CD14-positive monocyte (primary cell): ENCODE results near the gene USP25. TPM values are rescaled to one million over a fixed set of nuclear protein-coding genes. Genes with fewer than 3 reads are reported as not detected.

ENCODE experiments used
- DNase-seq, 3 donors: peaks; one replicate each; pipeline ENCODE4 v3.0.0-alpha.2; 2011 to 2022
- H2AFZ ChIP-seq: 2 replicates; pipeline ENCODE4 v1.6.0; 2012; ENCODE audit warnings: mild to moderate bottlenecking, low read depth, low read length, inconsistent platforms; ENCODE audit not compliant: insufficient read depth, poor library complexity, severe bottlenecking
- H3K27ac ChIP-seq, 2 donors: 1 replicate in 1 of 2; 2 replicates in 1 of 2; pipeline ENCODE4 v1.5.1; 2012 to 2013; ENCODE audit warnings: low read length in 2 of 2, control low read depth in 1 of 2, inconsistent platforms in 1 of 2, low read depth in 1 of 2, mild to moderate bottlenecking in 1 of 2
- H3K27me3 ChIP-seq, 2 donors: one replicate each; pipeline versions ENCODE4 v1.6.0 to v1.6.1; 2011 to 2013; ENCODE audit warnings: low read length in 2 of 2; ENCODE audit not compliant: control insufficient read depth in 2 of 2, insufficient read depth in 2 of 2
- H3K36me3 ChIP-seq, 2 donors: replicated peaks in 1 of 2; 1 replicate in 1 of 2; 2 replicates in 1 of 2; pipeline versions ENCODE4 v1.5.1 to v1.6.1; 2012 to 2013; ENCODE audit warnings: low read length in 2 of 2, control low read depth in 1 of 2, inconsistent platforms in 1 of 2, mild to moderate bottlenecking in 1 of 2; ENCODE audit not compliant: insufficient read depth in 2 of 2, control insufficient read depth in 1 of 2
- H3K4me1 ChIP-seq, 2 donors: 1 replicate in 1 of 2; 2 replicates in 1 of 2; pipeline versions ENCODE4 v1.5.1 to v1.6.1; 2012 to 2013; ENCODE audit warnings: low read length in 2 of 2, control low read depth in 1 of 2, inconsistent platforms in 1 of 2, mild to moderate bottlenecking in 1 of 2, moderate library complexity in 1 of 2; ENCODE audit not compliant: insufficient read depth in 2 of 2, control insufficient read depth in 1 of 2
- H3K4me2 ChIP-seq: replicated peaks from 2 replicates; pipeline ENCODE3; 2012; ENCODE audit warnings: low read length, moderate library complexity, mild to moderate bottlenecking; ENCODE audit not compliant: poor library complexity, severe bottlenecking; ENCODE audit errors: extremely low read depth
- H3K4me3 ChIP-seq, 3 experiments: fragments of 200-600 bp in 1 of 3; sonication (generic) in 1 of 3; replicated peaks in 1 of 3; 1 replicate in 2 of 3; 2 replicates in 1 of 3; pipeline ENCODE4 v1.5.1; 2011 to 2013; ENCODE audit warnings: low read length in 3 of 3, mild to moderate bottlenecking in 3 of 3, control low read depth in 2 of 3, low read depth in 2 of 3, inconsistent platforms in 1 of 3, moderate library complexity in 1 of 3
- H3K79me2 ChIP-seq: 2 replicates; pipeline ENCODE4 v1.6.0; 2012; ENCODE audit warnings: mild to moderate bottlenecking, control low read depth, inconsistent platforms, low read length, moderate library complexity; ENCODE audit not compliant: insufficient read depth
- H3K9ac ChIP-seq: 2 replicates; pipeline ENCODE4 v1.6.0; 2017; ENCODE audit warnings: low read length, mild to moderate bottlenecking; ENCODE audit not compliant: insufficient read depth, poor library complexity, severe bottlenecking
- H3K9me3 ChIP-seq, 2 donors: replicated peaks in 1 of 2; 1 replicate in 1 of 2; 2 replicates in 1 of 2; pipeline versions ENCODE4 v1.5.1 to v1.6.1; 2012 to 2013; ENCODE audit warnings: low read length in 2 of 2, control low read depth in 1 of 2; ENCODE audit not compliant: control insufficient read depth in 1 of 2, insufficient read depth in 1 of 2
- H4K20me1 ChIP-seq: 2 replicates; pipeline ENCODE4 v1.6.0; 2012; ENCODE audit warnings: mild to moderate bottlenecking, low read length, control low read depth, moderate library complexity; ENCODE audit not compliant: insufficient read depth
- H3K27ac Mint-ChIP-seq, 7 donors: one replicate each; pipeline ENCODE4 v1.8.0; 2020; ENCODE audit warnings: mild to moderate bottlenecking in 7 of 7, mixed read lengths in 7 of 7, moderate library complexity in 6 of 7, inconsistent platforms in 2 of 7
- H3K27me3 Mint-ChIP-seq, 3 donors: one replicate each; pipeline ENCODE4 v1.8.0; 2021 to 2022; ENCODE audit warnings: low read depth in 3 of 3, mild to moderate bottlenecking in 3 of 3, mixed read lengths in 3 of 3, moderate library complexity in 3 of 3, inconsistent platforms in 1 of 3
- H3K36me3 Mint-ChIP-seq, 2 donors: one replicate each; pipeline ENCODE4 v1.8.0; 2020; ENCODE audit warnings: mixed read lengths in 2 of 2, inconsistent platforms in 1 of 2, mild to moderate bottlenecking in 1 of 2
- H3K4me1 Mint-ChIP-seq: one replicate; pipeline ENCODE4 v1.8.0; 2020; ENCODE audit warnings: mild to moderate bottlenecking, mixed read lengths
- H3K4me3 Mint-ChIP-seq, 2 donors: one replicate each; pipeline ENCODE4 v1.8.0; 2020; ENCODE audit warnings: mild to moderate bottlenecking in 2 of 2, mixed read lengths in 2 of 2, moderate library complexity in 1 of 2
- H3K9me3 Mint-ChIP-seq, 7 donors: one replicate each; pipeline ENCODE4 v1.8.0; 2020 to 2022; ENCODE audit warnings: mixed read lengths in 7 of 7, mild to moderate bottlenecking in 6 of 7, moderate library complexity in 6 of 7, inconsistent platforms in 2 of 7
- WGBS: methylation state at CpG from one replicate; pipeline ENCODE4 v1.1.5; 2013; ENCODE audit warnings: missing lambda C conversion rate; ENCODE audit not compliant: insufficient coverage; 5-methylcytosine and 5-hydroxymethylcytosine counted together
- intact Hi-C, 2 donors: fragments of 100-400 bp; cut with micrococcal nuclease; formaldehyde crosslinking; loops; one replicate each; pipeline versions ENCODE4 v1.15.0 to v1.15.1; 2023
- polyA plus RNA-seq, 3 donors: library from polyadenylated mRNA; depleted of rRNA in 1 of 3; unstranded in 2 of 3; stranded (reverse) in 1 of 3; fragments of 300-500 nt in 2 of 3; fragments of >200 nt in 1 of 3; fragmentation: Illumina TruSeq in 2 of 3; gene quantifications; 1 replicate in 2 of 3; 2 replicates in 1 of 3; pipeline ENCODE4 v1.2.3, GENCODE V29; 2012 to 2021
- TF ChIP-seq, protein P1 (sequence below): fragments of 200-600 bp; IDR thresholded peaks from one replicate; pipeline ENCODE4 v1.8.0; 2022; ENCODE audit warnings: antibody characterized with exemption, mild to moderate bottlenecking

USP25 gene
- polyA plus RNA-seq, 3 donors: 7.2 to 15.6 (median 9.6) TPM

DNA sequence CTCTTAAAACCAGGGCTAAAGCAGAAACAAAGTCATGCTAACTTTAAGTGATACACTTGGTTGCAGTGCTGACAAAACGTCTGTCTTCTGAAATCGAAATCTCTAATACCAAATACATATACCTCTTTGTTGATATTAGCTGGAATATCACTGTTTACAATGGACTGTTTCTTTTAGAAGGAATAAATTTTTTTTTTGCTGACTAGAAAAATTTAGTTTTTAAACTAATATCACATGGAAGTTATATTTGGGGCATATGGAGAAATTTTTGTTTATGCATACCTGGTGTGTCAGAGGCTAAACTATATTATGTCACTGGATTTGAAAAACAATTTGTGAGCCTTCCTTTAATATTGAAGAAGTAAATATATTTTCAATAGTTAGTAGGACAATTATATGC lies 39.1 kb downstream of the USP25 start:
- TF ChIP-seq, protein P1, sequence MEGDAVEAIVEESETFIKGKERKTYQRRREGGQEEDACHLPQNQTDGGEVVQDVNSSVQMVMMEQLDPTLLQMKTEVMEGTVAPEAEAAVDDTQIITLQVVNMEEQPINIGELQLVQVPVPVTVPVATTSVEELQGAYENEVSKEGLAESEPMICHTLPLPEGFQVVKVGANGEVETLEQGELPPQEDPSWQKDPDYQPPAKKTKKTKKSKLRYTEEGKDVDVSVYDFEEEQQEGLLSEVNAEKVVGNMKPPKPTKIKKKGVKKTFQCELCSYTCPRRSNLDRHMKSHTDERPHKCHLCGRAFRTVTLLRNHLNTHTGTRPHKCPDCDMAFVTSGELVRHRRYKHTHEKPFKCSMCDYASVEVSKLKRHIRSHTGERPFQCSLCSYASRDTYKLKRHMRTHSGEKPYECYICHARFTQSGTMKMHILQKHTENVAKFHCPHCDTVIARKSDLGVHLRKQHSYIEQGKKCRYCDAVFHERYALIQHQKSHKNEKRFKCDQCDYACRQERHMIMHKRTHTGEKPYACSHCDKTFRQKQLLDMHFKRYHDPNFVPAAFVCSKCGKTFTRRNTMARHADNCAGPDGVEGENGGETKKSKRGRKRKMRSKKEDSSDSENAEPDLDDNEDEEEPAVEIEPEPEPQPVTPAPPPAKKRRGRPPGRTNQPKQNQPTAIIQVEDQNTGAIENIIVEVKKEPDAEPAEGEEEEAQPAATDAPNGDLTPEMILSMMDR: no peak
- H3K4me3 ChIP-seq: no peak overlapping the region
- Mint-ChIP-seq H3K36me3 (peaks cover 53 to 71% of the 10 kb centered on the region in 2 donors), H3K27ac (peak overlapping the region in 1 of 7 donors; percentile 0), H3K4me1 (peaks cover 9% of the 10 kb centered on the region), H3K4me3 (no peak overlapping the region), H3K27me3 (no peaks in the 10 kb centered on the region), H3K9me3 (no peaks in the 10 kb centered on the region)
- H3K4me2 ChIP-seq: no peak overlapping the region
- intact Hi-C loops: loop anchor here in 1 of 2 donors (10.0 kb wide), 1 partner anchor 64 kb away; no protein-coding TSS in a partner anchor
- H3K9me3 ChIP-seq: no peaks in the 10 kb centered on the region
- peaks cover 94% of the 10 kb centered on the region for H3K79me2 ChIP-seq
- H3K36me3 ChIP-seq: peaks cover 33 to 85% of the 10 kb centered on the region in 2 donors
- H3K27ac ChIP-seq: no peak overlapping the region
- WGBS: no CpG with 5 or more reads among the region's 2 CpGs
- no peak overlapping the region for H3K9ac ChIP-seq
- no peak overlapping the region for H2AFZ ChIP-seq
- no peaks in the 10 kb centered on the region for H3K27me3 ChIP-seq
- H4K20me1 ChIP-seq: peaks cover 100% of the 10 kb centered on the region
- no peaks in the 10 kb centered on the region for H3K4me1 ChIP-seq
- no peak for DNase-seq

DNA sequence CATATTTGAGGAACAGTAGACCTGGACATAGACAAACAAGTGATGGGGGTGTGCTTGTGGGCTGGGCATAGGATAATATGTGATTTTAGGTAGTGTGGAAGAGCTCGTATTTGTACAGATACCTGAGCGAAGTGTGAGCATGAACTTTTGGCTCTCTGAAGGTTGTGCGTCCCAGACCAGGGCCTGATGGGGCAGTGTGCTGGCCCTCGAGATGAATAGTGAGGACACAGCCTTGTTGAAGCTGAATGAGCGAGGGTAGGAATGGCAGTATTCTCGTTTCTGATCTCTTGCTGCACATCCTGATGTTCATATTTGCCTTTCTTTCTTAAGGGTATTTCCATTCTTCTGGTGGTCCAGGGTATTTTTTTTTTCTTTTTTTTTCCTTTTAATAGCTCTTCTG lies 41.5 kb downstream of the USP25 start:
- Histone ChIP-seq H3K79me2 (peaks cover 94% of the 10 kb centered on the region), H3K27me3 (no peaks in the 10 kb centered on the region), H3K27ac (no peak overlapping the region), H3K9ac (no peak overlapping the region), H3K4me1 (peaks cover 3 to 7% of the 10 kb centered on the region in 2 donors), H3K4me3 (no peak overlapping the region), H3K36me3 (peaks cover 28 to 61% of the 10 kb centered on the region in 2 donors), H3K9me3 (no peaks in the 10 kb centered on the region), H4K20me1 (peaks cover 99% of the 10 kb centered on the region), H2AFZ (no peak overlapping the region), H3K4me2 (no peak overlapping the region)
- intact Hi-C loops: no loop called here
- H3K27ac Mint-ChIP-seq: peak overlapping the region in 2 of 7 donors; percentile 11 to 26
- DNase-seq: no peak
- H3K4me3 Mint-ChIP-seq: no peak overlapping the region
- H3K27me3 Mint-ChIP-seq: no peaks in the 10 kb centered on the region
- 95% methylated on average over 5 of the region's 6 CpGs for WGBS
- H3K4me1 Mint-ChIP-seq: peaks cover 18% of the 10 kb centered on the region
- no peaks in the 10 kb centered on the region for H3K9me3 Mint-ChIP-seq
- H3K36me3 Mint-ChIP-seq: peaks cover 50 to 60% of the 10 kb centered on the region in 2 donors
- TF ChIP-seq, protein P1: no peak
